ENCODE results near the gene ARHGEF19. TPM values are rescaled to one million over a fixed set of nuclear protein-coding genes. Genes with fewer than 3 reads are reported as not detected.
A peak's percentile ranks its signal among the peaks of the same experiment; 100 is the strongest.

Gene ARHGEF19
- total and polyA plus RNA-seq, 2 experiments from 2014 or later, result 8.6 to 14.2 TPM

DNA sequence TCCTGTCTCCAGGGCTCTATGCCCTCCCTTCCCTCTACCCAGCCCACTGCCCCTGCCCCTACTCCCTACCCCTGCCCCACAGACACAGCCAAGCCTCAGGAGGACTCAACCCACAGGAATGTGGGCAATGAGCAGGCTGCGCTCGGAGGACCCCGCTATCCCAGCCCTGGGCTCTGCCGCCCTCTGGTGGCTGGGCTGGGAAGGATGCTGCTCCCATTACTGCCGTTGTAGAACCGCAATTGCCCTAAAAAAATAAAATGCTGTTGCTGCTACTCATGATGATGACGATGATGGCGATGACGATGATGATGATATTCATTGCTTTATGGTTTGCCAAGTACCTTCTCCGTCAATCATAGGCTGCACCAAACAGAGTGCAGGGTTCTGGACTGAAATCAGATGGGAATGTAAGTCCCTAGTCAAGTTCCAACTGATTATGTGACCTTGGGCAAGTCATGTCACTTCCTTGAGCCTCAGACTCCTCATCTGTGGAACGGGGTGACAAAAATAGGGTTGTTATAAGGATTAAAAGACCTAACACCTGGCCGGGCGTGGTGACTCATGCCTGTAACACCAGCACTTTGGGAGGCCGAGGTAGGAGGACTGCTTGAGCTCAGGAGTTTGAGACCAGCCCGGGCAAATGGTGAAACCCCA, 24.6 kb downstream of the ARHGEF19 start:
- TF ChIP-seq EZH2 (IDR thresholded peaks at IDR 0.05; ENCODE audit: insufficient read depth, poor library complexity, severe bottlenecking), result no peak
- TF ChIP-seq EZH2phosphoT487 (IDR thresholded peaks at IDR 0.05; ENCODE audit: insufficient read depth, low read depth), result no peak

DNA sequence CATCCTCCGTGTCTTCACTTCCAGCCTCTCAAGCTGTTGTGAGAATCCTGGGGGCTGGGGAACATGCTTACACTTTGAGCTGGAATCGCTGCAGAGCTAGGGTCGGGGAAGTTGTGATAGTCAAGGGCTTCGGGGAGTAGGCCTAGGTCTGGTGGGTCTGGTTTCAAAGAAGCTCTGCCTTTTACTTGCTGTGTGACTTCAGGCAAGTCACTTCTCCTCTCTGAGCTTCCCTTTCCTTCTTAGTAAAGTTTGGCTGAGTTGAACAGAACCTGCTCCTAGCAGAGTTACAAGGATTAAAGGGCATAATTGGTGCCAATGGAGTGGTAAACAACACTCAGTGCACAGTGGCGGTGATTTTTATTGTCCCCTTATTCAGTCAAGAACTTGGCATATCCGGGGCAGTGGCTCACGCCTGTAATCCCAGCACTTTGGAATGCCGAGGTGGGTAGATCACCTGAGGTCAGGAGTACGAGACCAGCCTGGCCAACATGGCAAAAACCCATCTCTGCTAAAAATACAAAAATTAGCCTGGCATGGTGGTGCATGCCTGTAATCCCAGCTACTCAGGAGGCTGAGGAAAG, 25.7 kb downstream of the ARHGEF19 start:
- no peaks in the 10 kb centered on the region for H3K36me3 ChIP-seq (ENCODE audit: low read depth)
- peaks cover 34% of the 10 kb centered on the region for H3K4me1 ChIP-seq (ENCODE audit: insufficient read depth)
- no peaks in the 10 kb centered on the region for H3K79me2 ChIP-seq (ENCODE audit: insufficient read depth)
- no peaks in the 10 kb centered on the region for H3K9me2 ChIP-seq (ENCODE audit: insufficient read depth)
- DNase-seq, result no peak
- H3K9me3 ChIP-seq (ENCODE audit: low read depth), result no peaks in the 10 kb centered on the region
- H4K20me1 ChIP-seq (ENCODE audit: insufficient read depth), result no peaks in the 10 kb centered on the region
- H3K27me3 ChIP-seq (replicated peaks; ENCODE audit: insufficient read depth), result no peaks in the 10 kb centered on the region
- H3K4me2 ChIP-seq (ENCODE audit: unreplicated experiment), result no peak overlapping the region
- no peak for TF ChIP-seq EZH2phosphoT487 (IDR thresholded peaks at IDR 0.05; ENCODE audit: insufficient read depth, low read depth)
- no peak for TF ChIP-seq EZH2 (IDR thresholded peaks at IDR 0.05; ENCODE audit: insufficient read depth, poor library complexity, severe bottlenecking)
- no peak overlapping the region for H3K4me3 ChIP-seq
- 91 to 92% methylated on average over 9 of the region's 9 CpGs for WGBS, 2 experiments (ENCODE audit: low coverage in 1 of 2, low lambda C conversion rate in 2 of 2, missing lambda C conversion rate in 2 of 2)
- in situ Hi-C loops (cut with MboI), result loop anchor here (5.0 kb wide), 1 partner anchor 109 kb away; no protein-coding TSS in a partner anchor
- H3K9ac ChIP-seq, result no peak overlapping the region
- no peak overlapping the region for H3K27ac ChIP-seq
- peaks cover 20% of the 10 kb centered on the region for H3F3A ChIP-seq (ENCODE audit: insufficient read depth)
- no peak overlapping the region for H2AFZ ChIP-seq

More for the DNA sequence above, 24.6 kb downstream of the ARHGEF19 start:
- peaks cover 11% of the 10 kb centered on the region; the same call in 1 of the 2 replicates for H3F3A ChIP-seq (ENCODE audit: insufficient read depth)
- H3K79me2 ChIP-seq (ENCODE audit: insufficient read depth), result no peaks in the 10 kb centered on the region
- no peaks in the 10 kb centered on the region for H3K36me3 ChIP-seq (ENCODE audit: low read depth)
- no peak overlapping the region for H3K9ac ChIP-seq
- no peak overlapping the region for H3K27ac ChIP-seq
- H3K9me3 ChIP-seq (ENCODE audit: low read depth), result no peaks in the 10 kb centered on the region
- peak overlapping the region; percentile 39 for H3K4me2 ChIP-seq (ENCODE audit: unreplicated experiment)
- peak; percentile 83 for DNase-seq
- in situ Hi-C loops (cut with MboI), result loop anchor here (5.0 kb wide), 1 partner anchor 111 kb away; no protein-coding TSS in a partner anchor
- no peak overlapping the region for H3K4me3 ChIP-seq
- H2AFZ ChIP-seq, result peak overlapping the region; percentile 42; the same call in 1 of the 2 replicates
- WGBS, 2 experiments (ENCODE audit: low coverage in 1 of 2, low lambda C conversion rate in 2 of 2, missing lambda C conversion rate in 2 of 2), result 26 to 28% methylated on average over 15 of the region's 15 CpGs
- H4K20me1 ChIP-seq (ENCODE audit: insufficient read depth), result no peaks in the 10 kb centered on the region
- no peaks in the 10 kb centered on the region for H3K9me2 ChIP-seq (ENCODE audit: insufficient read depth)
- peaks cover 24% of the 10 kb centered on the region for H3K4me1 ChIP-seq (ENCODE audit: insufficient read depth)
- H3K27me3 ChIP-seq (replicated peaks; ENCODE audit: insufficient read depth), result no peaks in the 10 kb centered on the region

DNA sequence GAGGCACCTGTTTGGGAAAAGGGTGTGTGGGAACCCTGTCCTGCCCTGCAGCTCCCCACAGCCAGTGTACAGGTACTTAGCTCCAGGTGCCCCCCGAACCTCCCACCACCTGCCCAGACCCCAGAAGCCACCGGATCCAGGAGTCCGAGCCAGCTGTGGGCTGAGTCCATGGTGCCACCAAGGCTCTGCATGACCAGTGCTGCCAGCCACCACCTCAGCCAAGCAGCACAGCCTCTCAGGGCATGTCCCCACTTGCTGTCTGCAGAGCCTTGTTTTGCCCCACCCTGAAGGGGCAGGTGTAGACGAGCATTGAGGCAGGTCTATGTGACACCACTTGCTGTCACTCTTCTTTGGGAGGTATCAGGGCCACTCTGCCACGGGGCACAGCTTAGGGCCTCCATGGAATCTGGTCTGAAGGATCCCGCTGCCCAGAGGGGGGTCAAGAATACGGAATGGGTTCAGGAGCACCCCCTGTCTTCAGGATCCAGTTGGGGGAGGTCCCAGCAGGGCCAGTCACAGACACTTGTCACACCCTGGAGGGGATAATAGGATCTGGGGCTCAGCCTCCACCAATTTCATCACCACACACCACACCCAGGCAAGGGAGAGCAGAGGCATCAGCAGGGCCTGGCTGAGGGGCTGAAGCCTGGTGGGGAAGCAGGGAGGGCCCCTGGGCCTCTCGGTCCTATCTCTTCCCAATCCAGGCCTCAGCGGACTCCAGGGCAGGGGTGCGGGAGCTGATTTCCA, 27.7 kb downstream of the ARHGEF19 start:
- no peak for DNase-seq
- H3K4me3 ChIP-seq, result no peak overlapping the region
- peaks cover 49% of the 10 kb centered on the region for H3K4me1 ChIP-seq (ENCODE audit: insufficient read depth)
- H3K9ac ChIP-seq, result no peak overlapping the region
- TF ChIP-seq EZH2phosphoT487 (IDR thresholded peaks at IDR 0.05; ENCODE audit: insufficient read depth, low read depth) (no peak), EZH2 (IDR thresholded peaks at IDR 0.05; ENCODE audit: insufficient read depth, poor library complexity, severe bottlenecking) (no peak)
- H3K27ac ChIP-seq, result no peak overlapping the region
- no peaks in the 10 kb centered on the region for H4K20me1 ChIP-seq (ENCODE audit: insufficient read depth)
- H3K9me3 ChIP-seq (ENCODE audit: low read depth), result no peaks in the 10 kb centered on the region
- H3K27me3 ChIP-seq (replicated peaks; ENCODE audit: insufficient read depth), result no peaks in the 10 kb centered on the region
- no peak overlapping the region for H3K4me2 ChIP-seq (ENCODE audit: unreplicated experiment)
- H3K36me3 ChIP-seq (ENCODE audit: low read depth), result no peaks in the 10 kb centered on the region
- H3K9me2 ChIP-seq (ENCODE audit: insufficient read depth), result no peaks in the 10 kb centered on the region
- H2AFZ ChIP-seq, result no peak overlapping the region
- 86 to 87% methylated on average over 10 of the region's 10 CpGs for WGBS, 2 experiments (ENCODE audit: low coverage in 1 of 2, low lambda C conversion rate in 2 of 2, missing lambda C conversion rate in 2 of 2)
- in situ Hi-C loops (cut with MboI), result loop anchor here (5.0 kb wide), 1 partner anchor 107 kb away; no protein-coding TSS in a partner anchor
- H3F3A ChIP-seq (ENCODE audit: insufficient read depth), result peaks cover 15% of the 10 kb centered on the region
- H3K79me2 ChIP-seq (ENCODE audit: insufficient read depth), result no peaks in the 10 kb centered on the region

- no peak for DNase-seq
- H2AFZ ChIP-seq, result no peak overlapping the region
- H3F3A ChIP-seq (ENCODE audit: insufficient read depth), result peaks cover 15% of the 10 kb centered on the region
- TF ChIP-seq EZH2 (IDR thresholded peaks at IDR 0.05; ENCODE audit: insufficient read depth, poor library complexity, severe bottlenecking), result no peak
- TF ChIP-seq EZH2phosphoT487 (IDR thresholded peaks at IDR 0.05; ENCODE audit: insufficient read depth, low read depth), result no peak
- WGBS, 2 experiments (ENCODE audit: low coverage in 1 of 2, low lambda C conversion rate in 2 of 2, missing lambda C conversion rate in 2 of 2), result 82 to 84% methylated on average over 19 of the region's 19 CpGs
- in situ Hi-C loops (cut with MboI), result no loop called here
- no peaks in the 10 kb centered on the region for H3K79me2 ChIP-seq (ENCODE audit: insufficient read depth)
- H3K4me2 ChIP-seq (ENCODE audit: unreplicated experiment), result peak overlapping the region; percentile 24
- no peaks in the 10 kb centered on the region for H3K9me2 ChIP-seq (ENCODE audit: insufficient read depth)
- H3K9ac ChIP-seq, result no peak overlapping the region
- H3K4me1 ChIP-seq (ENCODE audit: insufficient read depth), result peaks cover 45% of the 10 kb centered on the region
- no peaks in the 10 kb centered on the region for H3K27me3 ChIP-seq (replicated peaks; ENCODE audit: insufficient read depth)
- no peaks in the 10 kb centered on the region for H3K36me3 ChIP-seq (ENCODE audit: low read depth)
- no peaks in the 10 kb centered on the region for H3K9me3 ChIP-seq (ENCODE audit: low read depth)
- H3K27ac ChIP-seq, result no peak overlapping the region
- H4K20me1 ChIP-seq (ENCODE audit: insufficient read depth), result no peaks in the 10 kb centered on the region
- no peak overlapping the region for H3K4me3 ChIP-seq
These were observed 28.5 kb downstream of the ARHGEF19 start for GRCh38 chr1:16183765-16184556.

Data from GM23248 (cell line).